ENCODE measurements around the gene CENPVL1. TPM values are rescaled to one million over a fixed set of nuclear protein-coding genes. Genes with fewer than 3 reads are reported as not detected.
"Not testable (repeated sequence)": the region's sequence is repeated elsewhere in the genome, so short reads cannot be mapped to it uniquely, and the experiment has no call there.

CENPVL1 gene
- 0.07 TPM in 1 of 2 replicates, not detected in the other for total RNA-seq

DNA sequence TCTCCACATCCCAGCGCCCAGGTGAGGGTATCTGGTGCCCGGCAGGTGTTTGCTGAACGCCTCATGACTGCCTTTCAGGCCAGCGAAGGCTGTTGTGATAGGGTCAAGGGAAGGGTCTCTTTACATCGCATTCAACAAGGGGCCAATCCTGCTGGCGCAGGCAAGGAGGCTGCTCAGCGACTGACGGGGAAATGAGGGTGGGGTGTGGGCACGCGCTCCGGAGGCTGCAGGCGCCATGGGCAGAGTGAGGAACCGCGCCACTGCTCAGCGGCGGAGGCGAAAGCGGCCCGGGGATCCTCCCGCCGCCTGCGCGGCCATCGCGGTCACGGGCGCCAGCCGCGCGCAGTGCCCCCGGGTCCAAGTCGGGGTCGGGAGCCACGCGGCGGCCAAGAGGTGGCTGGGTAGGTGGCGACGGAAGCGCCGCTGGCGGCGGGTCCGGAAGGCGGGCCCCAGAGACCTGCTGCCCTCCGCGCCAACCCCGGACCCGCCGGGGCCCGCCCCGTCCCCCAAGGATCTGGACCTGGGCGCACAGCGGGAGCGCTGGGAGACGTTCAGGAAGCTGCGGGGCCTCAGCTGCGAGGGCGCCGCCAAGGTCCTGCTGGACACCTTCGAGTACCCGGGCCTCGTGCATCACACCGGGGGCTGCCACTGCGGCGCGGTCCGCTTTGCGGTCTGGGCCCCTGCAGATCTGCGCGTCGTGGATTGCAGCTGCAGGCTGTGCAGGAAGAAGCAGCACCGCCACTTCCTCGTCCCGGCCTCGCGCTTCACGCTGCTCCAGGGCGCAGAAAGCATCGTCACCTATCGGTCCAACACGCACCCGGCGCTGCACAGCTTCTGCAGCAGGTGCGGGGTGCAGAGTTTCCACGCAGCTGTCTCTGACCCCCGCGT is at the start of gene CENPVL1:
Gene CENPVL1 (plus strand): TSS at position 236 of the 888 bp plus-strand sequence. CDS start 0 bp downstream, at position 236.
- DNase-seq (ENCODE audit: low read depth): not testable (repeated sequence)

DNA sequence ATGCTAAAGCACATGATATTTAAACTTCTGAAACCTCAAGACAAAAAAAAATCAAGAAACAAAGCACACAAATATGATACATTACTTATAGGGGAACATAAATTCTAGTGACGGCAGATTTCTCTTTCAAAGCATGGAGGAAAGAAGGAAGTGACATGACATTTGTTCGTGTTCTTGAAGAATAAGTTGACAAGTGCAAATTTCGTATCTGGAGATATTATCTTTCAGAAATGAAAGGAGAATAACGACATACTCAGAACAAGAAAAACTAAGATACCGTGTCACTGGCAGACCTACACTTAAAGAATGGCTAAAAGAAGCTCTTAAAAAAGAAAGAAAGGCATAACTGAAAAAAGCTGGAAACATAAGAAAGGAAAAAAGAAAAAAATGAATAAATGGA is 44.3 kb upstream of the CENPVL1 start:
- TF ChIP-seq, protein P1, sequence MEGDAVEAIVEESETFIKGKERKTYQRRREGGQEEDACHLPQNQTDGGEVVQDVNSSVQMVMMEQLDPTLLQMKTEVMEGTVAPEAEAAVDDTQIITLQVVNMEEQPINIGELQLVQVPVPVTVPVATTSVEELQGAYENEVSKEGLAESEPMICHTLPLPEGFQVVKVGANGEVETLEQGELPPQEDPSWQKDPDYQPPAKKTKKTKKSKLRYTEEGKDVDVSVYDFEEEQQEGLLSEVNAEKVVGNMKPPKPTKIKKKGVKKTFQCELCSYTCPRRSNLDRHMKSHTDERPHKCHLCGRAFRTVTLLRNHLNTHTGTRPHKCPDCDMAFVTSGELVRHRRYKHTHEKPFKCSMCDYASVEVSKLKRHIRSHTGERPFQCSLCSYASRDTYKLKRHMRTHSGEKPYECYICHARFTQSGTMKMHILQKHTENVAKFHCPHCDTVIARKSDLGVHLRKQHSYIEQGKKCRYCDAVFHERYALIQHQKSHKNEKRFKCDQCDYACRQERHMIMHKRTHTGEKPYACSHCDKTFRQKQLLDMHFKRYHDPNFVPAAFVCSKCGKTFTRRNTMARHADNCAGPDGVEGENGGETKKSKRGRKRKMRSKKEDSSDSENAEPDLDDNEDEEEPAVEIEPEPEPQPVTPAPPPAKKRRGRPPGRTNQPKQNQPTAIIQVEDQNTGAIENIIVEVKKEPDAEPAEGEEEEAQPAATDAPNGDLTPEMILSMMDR (conservative IDR thresholded peaks at IDR 0.05; ENCODE audit: low read depth, low read length): no peak
- no peak overlapping the region for H3K4me3 ChIP-seq (ENCODE audit: low read depth, low read length)
- no peak for DNase-seq (ENCODE audit: low read depth)

More for the DNA sequence above, at the start of gene CENPVL1:
- H3K4me3 ChIP-seq (ENCODE audit: low read depth, low read length): not testable (repeated sequence)

DNA sequence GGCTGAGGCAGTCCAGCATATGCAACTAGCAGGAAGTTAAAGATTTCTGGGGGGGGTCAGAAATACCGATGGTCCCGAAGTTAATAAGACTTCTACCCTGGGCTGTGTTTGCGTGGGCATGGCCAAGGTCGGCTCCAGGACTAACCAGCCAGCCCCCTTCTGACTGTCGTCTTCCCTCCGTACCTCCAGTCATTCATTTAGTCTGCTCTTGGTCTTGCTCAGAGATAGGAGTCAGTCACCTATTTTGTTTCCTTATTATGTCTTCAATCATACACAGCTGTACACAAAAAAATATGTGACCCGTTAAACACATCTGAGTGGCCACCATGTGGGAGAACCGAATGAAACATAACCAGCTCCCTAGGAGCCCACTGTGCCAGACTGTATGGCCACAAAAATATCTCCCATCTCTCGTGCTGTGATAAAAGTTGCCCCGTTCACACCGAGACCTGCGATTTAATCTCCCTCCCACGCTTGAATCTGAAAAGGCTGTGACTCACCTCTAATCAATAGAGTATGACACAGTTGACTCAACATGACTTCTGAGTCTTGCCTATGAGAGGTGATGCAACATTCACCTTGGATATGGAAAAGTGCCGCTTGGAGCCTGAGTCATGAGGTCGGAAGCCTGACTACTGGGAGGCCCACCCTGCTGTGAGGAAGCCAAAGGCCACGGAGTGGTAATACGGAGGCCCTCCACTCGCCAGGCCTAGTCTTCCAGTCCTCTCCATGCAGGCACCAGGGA is 30.5 kb upstream of the CENPVL1 start:
- DNase-seq (ENCODE audit: low read depth); H3K4me3 ChIP-seq (ENCODE audit: low read depth, low read length): not testable (repeated sequence)

DNA sequence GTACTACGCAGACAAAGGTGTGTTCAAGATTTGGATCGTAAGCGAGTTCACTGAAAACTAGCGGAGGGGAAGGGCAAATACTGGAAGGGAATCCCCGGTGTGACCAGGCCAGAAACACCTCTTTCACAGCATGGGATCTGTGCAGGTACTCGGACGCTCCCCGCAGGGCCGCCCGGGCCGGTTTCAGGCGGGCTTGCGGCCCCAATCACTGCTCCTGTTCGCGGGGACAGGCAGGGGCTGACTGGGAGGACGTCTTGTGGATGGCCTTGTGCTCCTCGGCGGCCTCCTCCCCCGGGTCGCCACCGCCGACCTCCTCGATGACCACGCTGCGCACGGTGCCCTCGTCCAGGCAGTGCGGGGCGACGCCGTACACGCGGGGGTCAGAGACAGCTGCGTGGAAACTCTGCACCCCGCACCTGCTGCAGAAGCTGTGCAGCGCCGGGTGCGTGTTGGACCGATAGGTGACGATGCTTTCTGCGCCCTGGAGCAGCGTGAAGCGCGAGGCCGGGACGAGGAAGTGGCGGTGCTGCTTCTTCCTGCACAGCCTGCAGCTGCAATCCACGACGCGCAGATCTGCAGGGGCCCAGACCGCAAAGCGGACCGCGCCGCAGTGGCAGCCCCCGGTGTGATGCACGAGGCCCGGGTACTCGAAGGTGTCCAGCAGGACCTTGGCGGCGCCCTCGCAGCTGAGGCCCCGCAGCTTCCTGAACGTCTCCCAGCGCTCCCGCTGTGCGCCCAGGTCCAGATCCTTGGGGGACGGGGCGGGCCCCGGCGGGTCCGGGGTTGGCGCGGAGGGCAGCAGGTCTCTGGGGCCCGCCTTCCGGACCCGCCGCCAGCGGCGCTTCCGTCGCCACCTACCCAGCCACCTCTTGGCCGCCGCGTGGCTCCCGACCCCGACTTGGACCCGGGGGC is 28.2 kb upstream of the CENPVL1 start:
- DNase-seq (ENCODE audit: low read depth); H3K4me3 ChIP-seq (ENCODE audit: low read depth, low read length): not testable (repeated sequence)

DNA sequence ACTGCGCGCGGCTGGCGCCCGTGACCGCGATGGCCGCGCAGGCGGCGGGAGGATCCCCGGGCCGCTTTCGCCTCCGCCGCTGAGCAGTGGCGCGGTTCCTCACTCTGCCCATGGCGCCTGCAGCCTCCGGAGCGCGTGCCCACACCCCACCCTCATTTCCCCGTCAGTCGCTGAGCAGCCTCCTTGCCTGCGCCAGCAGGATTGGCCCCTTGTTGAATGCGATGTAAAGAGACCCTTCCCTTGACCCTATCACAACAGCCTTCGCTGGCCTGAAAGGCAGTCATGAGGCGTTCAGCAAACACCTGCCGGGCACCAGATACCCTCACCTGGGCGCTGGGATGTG is 27.6 kb upstream of the CENPVL1 start, which contains the start of gene CENPVL2:
Gene CENPVL2 (minus strand): TSS at position 112 of the 343 bp plus-strand sequence. CDS start 0 bp downstream, at position 112.
- H3K4me3 ChIP-seq (ENCODE audit: low read depth, low read length): not testable (repeated sequence)

DNA sequence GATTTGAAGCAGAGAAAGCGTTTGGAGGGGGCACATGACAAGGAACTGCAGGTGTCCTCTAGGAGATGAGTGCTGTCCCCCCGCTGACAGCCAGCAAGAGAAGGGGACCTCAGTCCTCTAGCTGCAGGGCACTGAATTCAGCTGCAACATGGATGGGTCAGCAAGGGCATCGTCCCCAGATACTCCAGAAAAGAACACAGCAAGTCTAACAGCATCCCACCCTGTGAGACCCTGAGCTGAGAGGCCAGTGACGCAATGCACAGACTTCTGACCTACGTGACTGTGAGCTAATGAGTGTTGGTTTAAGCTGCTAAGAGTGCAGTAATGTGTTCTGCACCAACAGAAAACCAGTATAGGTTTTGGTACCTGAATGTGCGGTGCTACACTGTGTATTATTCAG is 16.1 kb upstream of the CENPVL1 start:
- TF ChIP-seq, protein P1 (conservative IDR thresholded peaks at IDR 0.05; ENCODE audit: low read depth, low read length): no peak
- no peak for DNase-seq (ENCODE audit: low read depth)
- H3K4me3 ChIP-seq (ENCODE audit: low read depth, low read length): no peak overlapping the region

More for the DNA sequence above, 27.6 kb upstream of the CENPVL1 start, which contains the start of gene CENPVL2:
- not testable (repeated sequence) for DNase-seq (ENCODE audit: low read depth)

DNA sequence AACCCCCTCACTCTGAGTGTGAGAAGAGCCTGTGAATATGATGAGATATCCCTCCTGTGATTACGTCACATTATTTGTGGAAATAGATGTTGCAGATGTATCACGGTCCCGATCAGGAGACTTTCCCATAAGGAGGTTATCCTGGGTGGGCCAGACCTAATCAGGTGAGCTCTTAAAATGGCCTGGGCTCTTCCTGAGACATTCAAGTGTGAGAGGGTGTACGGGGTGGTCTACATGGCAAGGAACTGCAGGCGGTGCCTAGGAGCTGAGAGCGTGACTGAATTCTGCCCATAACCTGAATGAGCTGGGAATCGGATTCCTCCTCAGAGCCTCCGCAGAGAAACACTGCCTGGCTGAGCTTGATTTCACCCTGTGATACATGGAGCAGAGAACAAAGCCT is 12.9 kb upstream of the CENPVL1 start:
- no peak for DNase-seq (ENCODE audit: low read depth)
- no peak overlapping the region for H3K4me3 ChIP-seq (ENCODE audit: low read depth, low read length)
- TF ChIP-seq, protein P1 (conservative IDR thresholded peaks at IDR 0.05; ENCODE audit: low read depth, low read length): no peak

DNA sequence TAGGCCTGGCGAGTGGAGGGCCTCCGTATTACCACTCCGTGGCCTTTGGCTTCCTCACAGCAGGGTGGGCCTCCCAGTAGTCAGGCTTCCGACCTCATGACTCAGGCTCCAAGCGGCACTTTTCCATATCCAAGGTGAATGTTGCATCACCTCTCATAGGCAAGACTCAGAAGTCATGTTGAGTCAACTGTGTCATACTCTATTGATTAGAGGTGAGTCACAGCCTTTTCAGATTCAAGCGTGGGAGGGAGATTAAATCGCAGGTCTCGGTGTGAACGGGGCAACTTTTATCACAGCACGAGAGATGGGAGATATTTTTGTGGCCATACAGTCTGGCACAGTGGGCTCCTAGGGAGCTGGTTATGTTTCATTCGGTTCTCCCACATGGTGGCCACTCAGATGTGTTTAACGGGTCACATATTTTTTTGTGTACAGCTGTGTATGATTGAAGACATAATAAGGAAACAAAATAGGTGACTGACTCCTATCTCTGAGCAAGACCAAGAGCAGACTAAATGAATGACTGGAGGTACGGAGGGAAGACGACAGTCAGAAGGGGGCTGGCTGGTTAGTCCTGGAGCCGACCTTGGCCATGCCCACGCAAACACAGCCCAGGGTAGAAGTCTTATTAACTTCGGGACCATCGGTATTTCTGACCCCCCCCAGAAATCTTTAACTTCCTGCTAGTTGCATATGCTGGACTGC is 2.8 kb downstream of the CENPVL1 start:
- DNase-seq (ENCODE audit: low read depth); H3K4me3 ChIP-seq (ENCODE audit: low read depth, low read length): not testable (repeated sequence)

DNA sequence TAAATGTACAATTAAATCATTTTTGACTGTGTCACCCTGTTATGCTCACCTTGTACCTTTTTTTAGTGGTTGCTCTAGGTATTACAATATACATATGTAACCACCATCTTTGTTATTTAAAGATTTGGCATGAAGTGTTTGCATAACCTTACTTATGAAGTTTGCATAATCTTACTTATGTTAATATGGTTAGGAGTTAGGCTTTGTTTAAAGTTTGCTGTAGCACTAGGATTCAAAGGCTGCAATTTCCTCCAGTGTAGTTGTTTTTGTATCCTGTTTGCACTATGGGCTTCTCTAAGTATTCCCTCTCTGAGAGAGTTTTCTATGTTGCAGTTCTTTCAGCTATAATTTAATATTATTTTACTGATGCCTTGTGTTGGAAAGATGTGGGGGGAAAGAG is 17.9 kb downstream of the CENPVL1 start:
- TF ChIP-seq, protein P1 (conservative IDR thresholded peaks at IDR 0.05; ENCODE audit: low read depth, low read length): no peak
- DNase-seq (ENCODE audit: low read depth): no peak
- H3K4me3 ChIP-seq (ENCODE audit: low read depth, low read length): no peak overlapping the region

All from epithelial cell of proximal tubule (primary cell).